CD4-positive, CD25-positive, alpha-beta regulatory T cell (primary cell): ENCODE measurements around the gene CHST1. TPM values are rescaled to one million over a fixed set of nuclear protein-coding genes. Genes with fewer than 3 reads are reported as not detected.

Experiments used
- ATAC-seq, 2 donors: fragments of 150-1000 bp; cut with Tn5 transposase; one replicate each; pipeline ENCODE4 v1.10.0; 2021; ENCODE audit warnings: low read depth in 2 of 2, moderate number of reproducible peaks in 2 of 2, moderate library complexity in 1 of 2
- DNase-seq, 3 donors: peaks; one replicate each; pipeline versions ENCODE4 v3.0.0 to v3.0.0-alpha.2; 2012 to 2022; ENCODE audit warnings: mixed read lengths in 1 of 3
- H3K27ac ChIP-seq: one replicate; pipeline ENCODE4 v1.7.0; 2013; ENCODE audit warnings: mild to moderate bottlenecking, low read length; ENCODE audit not compliant: insufficient read depth, poor library complexity, severe bottlenecking
- H3K27me3 ChIP-seq: one replicate; pipeline ENCODE4 v1.7.0; 2013; ENCODE audit warnings: low read length; ENCODE audit not compliant: control insufficient read depth, insufficient read depth
- H3K36me3 ChIP-seq: one replicate; pipeline ENCODE4 v1.7.0; 2013; ENCODE audit warnings: mild to moderate bottlenecking, low read length, moderate library complexity; ENCODE audit not compliant: control insufficient read depth, insufficient read depth
- H3K4me1 ChIP-seq: 2 replicates; pipeline ENCODE4 v1.7.0; 2013; ENCODE audit warnings: mild to moderate bottlenecking, low read length; ENCODE audit not compliant: insufficient read depth, control insufficient read depth, poor library complexity, severe bottlenecking
- H3K4me3 ChIP-seq: one replicate; pipeline ENCODE4 v1.7.0; 2013; ENCODE audit warnings: low read depth, mild to moderate bottlenecking, low read length, moderate library complexity
- H3K9me3 ChIP-seq, 2 experiments: 1 replicate in 1 of 2; 2 replicates in 1 of 2; pipeline ENCODE4 v1.7.0; 2013; ENCODE audit warnings: low read length in 2 of 2, mild to moderate bottlenecking in 1 of 2, moderate library complexity in 1 of 2; ENCODE audit not compliant: control insufficient read depth in 2 of 2
- H3K27ac Mint-ChIP-seq, 3 donors: one replicate each; pipeline ENCODE4 v1.8.0; 2020 to 2022; ENCODE audit warnings: mild to moderate bottlenecking in 3 of 3, mixed read lengths in 3 of 3, moderate library complexity in 2 of 3
- H3K27me3 Mint-ChIP-seq: one replicate; pipeline ENCODE4 v1.8.0; 2022; ENCODE audit warnings: mild to moderate bottlenecking, mixed read lengths
- H3K36me3 Mint-ChIP-seq: one replicate; pipeline ENCODE4 v1.8.0; 2020; ENCODE audit warnings: mixed read lengths
- H3K4me1 Mint-ChIP-seq, 4 donors: one replicate each; pipeline ENCODE4 v1.8.0; 2020 to 2022; ENCODE audit warnings: mixed read lengths in 4 of 4, mild to moderate bottlenecking in 1 of 4
- H3K4me3 Mint-ChIP-seq, 4 donors: one replicate each; pipeline ENCODE4 v1.8.0; 2020 to 2022; ENCODE audit warnings: mild to moderate bottlenecking in 4 of 4, mixed read lengths in 4 of 4, moderate library complexity in 3 of 4
- H3K9me3 Mint-ChIP-seq, 7 donors: one replicate each; pipeline ENCODE4 v1.8.0; 2020 to 2022; ENCODE audit warnings: mixed read lengths in 7 of 7, mild to moderate bottlenecking in 3 of 7, moderate library complexity in 2 of 7
- polyA plus RNA-seq, 4 donors: library from polyadenylated mRNA; unstranded; fragments of 300-500 nt; fragmentation: Illumina TruSeq; gene quantifications; one replicate each; pipeline ENCODE4 v1.2.3, GENCODE V29; 2021
- total RNA-seq: library from RNA; stranded (reverse); gene quantifications from one replicate; pipeline ENCODE4 v1.2.3, GENCODE V29; 2022

CHST1 gene
- total and polyA plus RNA-seq, 5 donors from 2014 or later = 0.10 to 0.47 TPM; not detected in 3

DNA sequence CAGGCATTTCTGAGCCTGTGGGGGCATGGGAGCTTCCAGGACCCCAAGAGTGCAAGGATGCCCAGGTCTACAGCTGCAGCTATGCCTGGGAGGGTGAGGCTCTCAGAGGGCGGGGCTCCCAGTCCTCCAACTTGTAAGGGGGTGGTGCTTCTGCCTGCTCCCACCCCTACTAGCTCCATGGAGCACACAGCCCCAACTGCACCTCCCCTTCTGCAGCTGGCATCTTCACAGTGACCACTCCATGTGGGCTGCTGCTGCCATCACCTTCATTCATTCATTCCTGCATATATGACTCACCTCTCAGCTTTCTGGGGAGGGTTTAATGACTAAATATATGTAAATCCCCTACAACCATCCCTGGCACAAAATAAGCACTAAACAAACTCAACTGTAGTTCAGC lies 43.8 kb downstream of the CHST1 start:
- H3K27me3 Mint-ChIP-seq = peaks cover 13% of the 10 kb centered on the region
- no peak overlapping the region for H3K27ac Mint-ChIP-seq
- Histone ChIP-seq H3K36me3 (no peaks in the 10 kb centered on the region), H3K27ac (no peak overlapping the region), H3K27me3 (no peaks in the 10 kb centered on the region), H3K9me3 (peaks cover 4 to 10% of the 10 kb centered on the region in 2 experiments), H3K4me1 (no peaks in the 10 kb centered on the region), H3K4me3 (no peak overlapping the region)
- no peak overlapping the region for H3K4me3 Mint-ChIP-seq
- ATAC-seq (no peak), DNase-seq (no peak)
- H3K36me3 Mint-ChIP-seq = no peaks in the 10 kb centered on the region
- peaks cover 0 to 9% (median 5%) of the 10 kb centered on the region in 7 donors for H3K9me3 Mint-ChIP-seq
- H3K4me1 Mint-ChIP-seq = no peaks in the 10 kb centered on the region

DNA sequence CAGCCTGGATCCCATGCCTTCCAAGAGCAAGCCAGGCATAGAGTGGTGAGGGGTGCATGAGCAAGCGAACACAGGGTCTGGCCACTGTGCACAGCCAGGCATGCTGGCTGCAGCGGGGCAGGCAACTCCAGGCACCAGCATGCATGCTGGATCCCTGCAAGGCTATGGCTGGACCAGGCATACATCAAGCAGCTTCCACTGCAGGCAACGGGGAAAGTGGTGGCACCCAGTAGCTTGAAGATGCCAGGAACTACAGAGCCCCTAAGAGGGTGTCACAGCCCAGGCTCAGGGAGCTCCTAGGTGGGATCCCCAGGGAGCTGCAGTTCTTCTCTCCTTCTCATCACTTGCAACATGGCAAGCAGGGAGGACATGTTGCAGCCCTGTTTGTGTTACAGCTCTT lies 45.2 kb downstream of the CHST1 start:
- Mint-ChIP-seq H3K4me1 (no peaks in the 10 kb centered on the region), H3K4me3 (no peak overlapping the region), H3K36me3 (no peaks in the 10 kb centered on the region), H3K9me3 (peaks cover 0 to 9% (median 6%) of the 10 kb centered on the region in 7 donors), H3K27me3 (peaks cover 13% of the 10 kb centered on the region), H3K27ac (no peak overlapping the region)
- Histone ChIP-seq H3K9me3 (peaks cover 4 to 10% of the 10 kb centered on the region in 2 experiments), H3K27ac (no peak overlapping the region), H3K4me3 (no peak overlapping the region), H3K4me1 (no peaks in the 10 kb centered on the region), H3K36me3 (no peaks in the 10 kb centered on the region), H3K27me3 (no peaks in the 10 kb centered on the region)
- no peak for ATAC-seq
- no peak for DNase-seq

- no peak for DNase-seq
- peaks cover 18% of the 10 kb centered on the region for H3K27me3 Mint-ChIP-seq
- peaks cover 0 to 9% (median 6%) of the 10 kb centered on the region in 7 donors for H3K9me3 Mint-ChIP-seq
- H3K4me3 ChIP-seq = no peak overlapping the region
- no peaks in the 10 kb centered on the region for H3K36me3 Mint-ChIP-seq
- ATAC-seq = no peak
- no peak overlapping the region for H3K27ac ChIP-seq
- peaks cover 4 to 10% of the 10 kb centered on the region in 2 experiments for H3K9me3 ChIP-seq
- no peak overlapping the region for H3K27ac Mint-ChIP-seq
- no peaks in the 10 kb centered on the region for H3K4me1 Mint-ChIP-seq
- H3K27me3 ChIP-seq = no peaks in the 10 kb centered on the region
- no peak overlapping the region for H3K4me3 Mint-ChIP-seq
- no peaks in the 10 kb centered on the region for H3K36me3 ChIP-seq
- no peaks in the 10 kb centered on the region for H3K4me1 ChIP-seq
Observed at GRCh38 chr11:45618897-45619296, 46.5 kb downstream of the CHST1 start.

GRCh38 chr11:45617871-45618601 lies 47.4 kb downstream of the CHST1 start:
- H3K27ac ChIP-seq = no peak overlapping the region
- Mint-ChIP-seq H3K27me3 (peaks cover 24% of the 10 kb centered on the region), H3K27ac (no peak overlapping the region), H3K4me1 (no peaks in the 10 kb centered on the region), H3K4me3 (no peak overlapping the region), H3K36me3 (no peaks in the 10 kb centered on the region), H3K9me3 (peaks cover 0 to 12% (median 6%) of the 10 kb centered on the region in 7 donors)
- DNase-seq (no peak), ATAC-seq (no peak)
- no peaks in the 10 kb centered on the region for H3K36me3 ChIP-seq
- peaks cover 4 to 10% of the 10 kb centered on the region in 2 experiments for H3K9me3 ChIP-seq
- peaks cover 3% of the 10 kb centered on the region for H3K27me3 ChIP-seq
- H3K4me1 ChIP-seq = no peaks in the 10 kb centered on the region
- no peak overlapping the region for H3K4me3 ChIP-seq

DNA sequence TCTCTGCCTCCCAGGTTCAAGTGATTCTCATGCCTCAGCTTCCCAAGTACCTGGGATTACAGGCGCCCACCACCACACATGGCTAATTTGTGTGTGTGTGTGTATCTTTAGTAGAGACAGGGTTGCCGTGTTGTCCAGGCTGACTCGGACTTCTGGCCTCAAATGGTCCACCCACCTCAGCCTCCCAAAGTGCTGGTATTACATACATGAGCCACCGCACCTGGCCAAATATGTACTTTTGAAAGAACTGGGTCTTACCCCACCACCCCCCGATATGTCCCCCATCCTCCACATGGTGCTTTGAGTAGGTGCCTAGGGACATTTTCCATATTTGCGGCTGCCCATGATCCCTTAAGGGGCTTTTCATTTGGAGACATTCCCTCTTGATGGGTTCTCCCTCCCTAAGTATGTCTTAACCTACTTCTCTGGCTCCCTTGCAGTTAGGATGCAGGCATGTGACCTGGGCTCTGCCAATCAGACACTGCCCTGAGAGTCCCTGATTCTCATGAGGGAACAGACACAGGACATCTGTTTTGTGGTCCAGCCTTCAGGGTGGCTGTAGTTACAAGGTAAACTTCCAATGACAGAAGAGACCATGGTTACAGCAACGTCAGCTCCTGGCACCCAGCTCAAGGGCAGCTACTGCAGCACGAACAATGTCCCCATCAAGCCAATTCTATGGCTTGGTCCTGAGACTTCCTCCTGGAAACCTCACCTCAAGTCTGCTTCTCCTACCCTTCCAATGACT lies 48.4 kb downstream of the CHST1 start:
- Histone ChIP-seq H3K27me3 (peaks cover 9% of the 10 kb centered on the region), H3K36me3 (no peaks in the 10 kb centered on the region), H3K27ac (no peak overlapping the region), H3K4me1 (no peaks in the 10 kb centered on the region), H3K4me3 (no peak overlapping the region), H3K9me3 (peaks cover 4 to 10% of the 10 kb centered on the region in 2 experiments)
- Mint-ChIP-seq H3K4me1 (no peaks in the 10 kb centered on the region), H3K4me3 (no peak overlapping the region), H3K36me3 (no peaks in the 10 kb centered on the region), H3K27ac (no peak overlapping the region), H3K27me3 (peaks cover 23% of the 10 kb centered on the region), H3K9me3 (peaks cover 0 to 12% (median 6%) of the 10 kb centered on the region in 7 donors)
- DNase-seq (no peak), ATAC-seq (no peak)

DNA sequence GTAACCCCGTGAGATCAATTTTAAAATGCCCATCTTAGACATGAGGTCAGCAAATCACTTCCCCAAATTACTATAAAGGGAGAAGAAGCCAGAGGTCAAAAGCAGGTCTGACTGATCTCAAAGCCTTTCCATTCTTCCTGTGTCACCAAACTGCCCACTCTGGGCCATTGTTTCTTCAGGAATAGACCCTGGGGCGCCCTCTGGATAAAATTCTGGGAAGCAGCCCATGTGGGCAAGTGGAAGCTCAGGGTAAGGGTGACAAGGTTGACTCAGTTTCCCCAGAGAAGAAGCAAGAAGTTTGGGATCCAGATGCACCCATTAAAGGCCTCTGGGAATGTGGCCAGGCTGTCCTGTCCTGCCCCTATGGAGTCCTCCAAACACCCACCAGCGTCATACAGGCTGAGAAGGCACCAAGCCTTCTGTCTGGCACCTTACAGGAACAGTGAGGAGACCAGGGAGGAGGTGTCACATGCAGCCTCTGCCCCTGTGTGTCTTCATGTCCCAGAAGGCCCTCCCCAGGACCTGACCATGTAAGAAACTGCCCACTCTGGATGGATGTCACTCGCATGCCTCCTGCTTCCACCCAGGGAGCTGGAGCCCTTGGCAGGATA lies 50.1 kb downstream of the CHST1 start:
- no peaks in the 10 kb centered on the region for H3K4me1 ChIP-seq
- Mint-ChIP-seq H3K27ac (no peak overlapping the region), H3K4me3 (no peak overlapping the region), H3K4me1 (no peaks in the 10 kb centered on the region), H3K9me3 (peaks cover 0 to 12% (median 5%) of the 10 kb centered on the region in 7 donors), H3K27me3 (peaks cover 20% of the 10 kb centered on the region), H3K36me3 (no peaks in the 10 kb centered on the region)
- no peaks in the 10 kb centered on the region for H3K36me3 ChIP-seq
- DNase-seq (no peak), ATAC-seq (no peak)
- no peak overlapping the region for H3K4me3 ChIP-seq
- no peak overlapping the region for H3K27ac ChIP-seq
- H3K9me3 ChIP-seq = no peaks in the 10 kb centered on the region
- H3K27me3 ChIP-seq = peaks cover 9% of the 10 kb centered on the region

- Mint-ChIP-seq H3K4me1 (no peaks in the 10 kb centered on the region), H3K27ac (no peak overlapping the region)
- no peak for ATAC-seq
Observed at GRCh38 chr11:45614196-45614828, 51.1 kb downstream of the CHST1 start.

More at GRCh38 chr11:45614196-45614828, 51.1 kb downstream of the CHST1 start:
- DNase-seq = no peak
- Mint-ChIP-seq H3K27me3 (peaks cover 20% of the 10 kb centered on the region), H3K36me3 (no peaks in the 10 kb centered on the region), H3K9me3 (peaks cover 0 to 7% (median 0%) of the 10 kb centered on the region in 7 donors), H3K4me3 (no peak overlapping the region)
- H3K4me3 ChIP-seq = no peak overlapping the region
- peaks cover 11% of the 10 kb centered on the region for H3K27me3 ChIP-seq
- no peaks in the 10 kb centered on the region for H3K36me3 ChIP-seq
- no peaks in the 10 kb centered on the region for H3K9me3 ChIP-seq
- H3K27ac ChIP-seq = no peak overlapping the region
- H3K4me1 ChIP-seq = no peaks in the 10 kb centered on the region
